ENCODE data around the gene C20orf204.

Gene C20orf204

DNA sequence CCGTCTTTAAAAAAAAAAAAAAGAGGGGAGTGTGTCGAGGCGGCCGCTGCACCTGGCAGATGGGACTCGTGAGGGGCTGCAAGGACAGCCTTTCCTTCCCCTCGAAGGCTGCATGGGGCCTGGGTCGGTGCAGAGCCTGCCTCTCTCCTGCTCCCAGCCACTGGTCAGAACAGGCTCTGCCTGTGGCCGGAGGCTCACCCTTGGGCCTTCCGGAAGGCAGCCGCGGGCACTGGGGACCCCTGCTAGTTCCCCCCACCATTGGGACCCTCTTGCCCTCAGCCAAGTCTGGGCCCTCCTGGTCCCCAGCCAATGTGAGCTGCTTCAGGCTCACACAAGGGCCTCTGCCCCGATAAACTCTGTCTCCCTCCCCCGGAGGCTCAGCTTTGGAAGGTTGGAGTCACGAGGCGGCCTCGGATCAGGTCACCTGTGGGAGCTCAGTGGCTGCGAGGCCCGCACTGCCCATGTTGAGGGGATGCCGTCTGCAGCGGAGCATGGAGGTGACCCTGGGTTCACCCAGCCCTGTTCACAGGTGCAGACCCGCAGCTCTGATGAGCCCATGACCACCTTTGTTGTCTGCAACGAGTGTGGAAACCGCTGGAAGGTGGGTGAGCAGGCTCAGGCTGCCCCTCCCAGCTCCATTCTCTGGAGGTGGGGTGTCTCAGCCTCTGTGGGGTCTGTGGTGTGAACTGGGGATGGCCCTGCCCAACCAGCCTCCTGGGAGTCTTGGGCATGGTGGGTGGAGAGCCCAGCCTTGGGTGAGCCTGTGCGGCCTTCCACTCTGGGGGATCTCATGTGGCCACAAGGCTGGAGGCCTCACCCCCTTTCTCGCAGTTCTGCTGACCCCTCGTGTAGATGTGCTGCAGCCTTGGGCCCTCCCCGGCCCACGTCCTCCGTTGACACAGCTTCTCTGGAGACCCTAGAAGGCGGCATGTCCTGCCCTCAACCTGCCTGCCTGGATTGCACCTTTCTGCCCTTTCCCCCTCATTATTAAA is 35.7 kb downstream of the C20orf204 start:
- DNase-seq (ENCODE audit: low read depth in 2 of 2), result no peak

DNA sequence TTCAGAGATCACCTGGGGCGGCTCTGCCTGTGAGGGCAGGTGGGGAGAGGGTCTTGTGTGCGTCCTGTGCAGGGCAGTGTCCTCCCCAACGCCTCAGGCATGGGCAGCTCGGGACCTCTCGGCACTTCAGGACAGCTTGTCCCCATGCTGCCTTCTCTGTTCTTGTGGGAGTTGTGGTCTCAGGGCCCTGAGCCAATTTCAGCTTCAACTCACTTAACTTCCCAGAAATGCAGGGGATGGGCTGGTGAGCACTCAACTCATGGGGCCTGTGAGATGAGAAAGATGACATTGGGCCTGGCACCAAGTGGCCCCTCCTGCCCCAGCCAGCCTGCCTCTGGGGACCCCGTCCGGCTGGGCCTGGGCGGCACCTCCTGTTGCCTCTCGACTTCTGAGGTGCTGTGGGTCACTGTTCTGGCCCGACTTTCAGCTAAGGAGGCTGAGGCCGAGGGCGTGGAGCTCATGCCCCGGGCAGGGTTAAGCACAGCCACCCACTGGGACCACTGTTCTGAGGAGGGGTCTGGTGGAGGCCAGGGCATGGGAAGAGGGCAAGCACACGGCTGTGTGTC is 36.6 kb downstream of the C20orf204 start:
- DNase-seq (ENCODE audit: low read depth in 2 of 2), result no peak

DNA sequence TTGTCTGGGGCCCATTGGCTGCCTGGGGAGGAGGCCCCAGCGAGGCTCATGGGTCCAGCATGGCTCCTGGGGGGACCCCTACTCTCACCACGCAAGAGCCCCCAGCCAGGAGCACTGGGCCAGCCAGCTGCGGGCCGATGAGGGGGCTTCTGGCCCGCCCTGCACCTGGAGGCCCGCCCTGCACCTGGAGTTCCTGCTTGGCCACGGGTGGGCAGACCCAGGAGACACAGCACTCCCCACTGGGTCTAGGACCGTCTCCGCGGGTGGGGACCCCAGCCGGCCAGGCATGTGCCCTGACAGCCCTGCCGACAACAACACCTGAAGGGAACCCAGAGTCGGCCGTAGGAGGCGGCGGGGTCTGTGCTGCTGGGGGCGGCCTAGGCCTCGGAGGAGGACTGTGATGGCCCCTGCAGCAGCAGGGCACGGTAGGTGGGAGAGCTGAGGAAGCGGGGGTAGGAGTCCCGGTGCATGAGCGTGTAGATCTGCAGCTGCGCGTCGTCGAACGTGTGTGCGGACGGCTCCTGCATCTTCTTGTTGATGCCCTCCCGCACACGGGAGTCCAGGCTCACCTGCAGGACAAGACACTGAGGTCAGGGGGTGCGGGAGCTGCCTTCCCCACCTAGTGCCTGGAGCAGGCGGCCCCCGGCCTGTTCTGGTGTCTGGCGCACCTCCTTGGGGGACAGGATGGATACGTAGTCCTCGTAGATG is 37.6 kb downstream of the C20orf204 start:
- DNase-seq (ENCODE audit: low read depth in 2 of 2), result no peak

DNA sequence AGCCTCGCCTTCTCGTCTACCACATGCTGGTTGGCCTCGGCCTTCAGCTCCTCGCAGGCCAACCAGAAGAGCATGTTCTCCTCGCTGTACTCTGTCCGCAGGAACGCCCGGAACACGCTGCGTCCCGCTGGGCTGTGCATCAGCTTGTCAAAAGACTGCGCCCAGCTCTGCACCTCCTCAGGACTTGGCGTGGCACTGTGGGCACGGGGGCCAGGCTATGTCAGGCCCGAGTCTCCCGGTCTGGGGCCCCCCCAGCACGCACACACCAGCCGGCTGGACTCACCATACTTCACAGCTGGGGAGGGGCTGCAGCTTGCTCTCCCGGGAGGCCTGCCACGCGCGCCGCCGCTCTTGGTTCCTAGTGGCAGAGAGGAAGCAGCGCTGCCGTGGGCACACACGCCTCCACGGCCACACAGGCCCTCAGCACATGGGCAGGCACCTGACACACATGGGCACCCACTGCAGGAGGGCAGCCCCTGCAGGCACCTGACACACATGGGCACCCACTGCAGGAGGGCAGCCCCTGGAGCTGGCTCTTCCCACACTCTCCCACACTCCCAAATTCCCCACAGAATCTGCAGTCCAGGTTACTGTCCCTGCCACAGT is 38.3 kb downstream of the C20orf204 start:
- no peak for DNase-seq (ENCODE audit: low read depth in 2 of 2)

DNA sequence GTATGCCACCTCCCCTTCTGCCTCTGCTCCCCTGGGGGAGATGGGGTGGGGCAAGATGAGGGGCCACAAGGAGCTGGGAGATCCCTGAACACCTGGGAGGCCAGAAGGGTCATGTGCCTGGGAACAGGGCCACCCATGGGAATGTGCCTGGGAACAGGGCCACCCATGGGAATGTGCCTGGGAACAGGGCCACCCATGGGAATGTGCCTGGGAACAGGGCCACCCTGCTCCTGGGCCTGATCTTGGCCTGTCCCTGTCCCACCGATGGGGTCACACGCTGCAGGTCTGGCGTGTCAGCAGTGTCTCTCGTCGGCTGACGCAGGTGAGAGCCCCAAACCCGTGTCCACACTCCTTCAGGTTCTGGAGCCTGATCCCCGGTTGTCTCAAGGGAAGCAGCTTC is 39.0 kb downstream of the C20orf204 start:
- DNase-seq (ENCODE audit: low read depth in 2 of 2), result no peak

DNA sequence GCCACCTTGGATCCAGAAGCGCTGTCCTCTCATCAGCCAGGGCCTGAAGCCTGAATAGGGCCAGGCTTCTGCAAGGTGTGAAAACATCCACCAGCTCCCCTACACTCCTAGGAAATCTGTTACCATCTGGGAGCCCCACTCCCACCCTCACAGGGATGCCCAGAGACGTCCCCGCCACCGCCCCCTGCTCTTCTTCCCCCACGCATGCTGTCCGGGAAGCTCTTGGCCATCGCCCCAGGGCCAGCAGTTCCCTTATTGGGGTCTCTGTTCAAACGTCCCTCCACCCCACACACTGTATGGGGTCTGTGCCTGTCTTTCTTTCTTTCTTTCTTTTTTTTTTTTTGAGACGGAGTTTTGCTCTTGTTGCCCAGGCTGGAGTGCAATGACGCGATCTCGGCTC is 39.6 kb downstream of the C20orf204 start:
- no peak for DNase-seq (ENCODE audit: low read depth in 2 of 2)

DNA sequence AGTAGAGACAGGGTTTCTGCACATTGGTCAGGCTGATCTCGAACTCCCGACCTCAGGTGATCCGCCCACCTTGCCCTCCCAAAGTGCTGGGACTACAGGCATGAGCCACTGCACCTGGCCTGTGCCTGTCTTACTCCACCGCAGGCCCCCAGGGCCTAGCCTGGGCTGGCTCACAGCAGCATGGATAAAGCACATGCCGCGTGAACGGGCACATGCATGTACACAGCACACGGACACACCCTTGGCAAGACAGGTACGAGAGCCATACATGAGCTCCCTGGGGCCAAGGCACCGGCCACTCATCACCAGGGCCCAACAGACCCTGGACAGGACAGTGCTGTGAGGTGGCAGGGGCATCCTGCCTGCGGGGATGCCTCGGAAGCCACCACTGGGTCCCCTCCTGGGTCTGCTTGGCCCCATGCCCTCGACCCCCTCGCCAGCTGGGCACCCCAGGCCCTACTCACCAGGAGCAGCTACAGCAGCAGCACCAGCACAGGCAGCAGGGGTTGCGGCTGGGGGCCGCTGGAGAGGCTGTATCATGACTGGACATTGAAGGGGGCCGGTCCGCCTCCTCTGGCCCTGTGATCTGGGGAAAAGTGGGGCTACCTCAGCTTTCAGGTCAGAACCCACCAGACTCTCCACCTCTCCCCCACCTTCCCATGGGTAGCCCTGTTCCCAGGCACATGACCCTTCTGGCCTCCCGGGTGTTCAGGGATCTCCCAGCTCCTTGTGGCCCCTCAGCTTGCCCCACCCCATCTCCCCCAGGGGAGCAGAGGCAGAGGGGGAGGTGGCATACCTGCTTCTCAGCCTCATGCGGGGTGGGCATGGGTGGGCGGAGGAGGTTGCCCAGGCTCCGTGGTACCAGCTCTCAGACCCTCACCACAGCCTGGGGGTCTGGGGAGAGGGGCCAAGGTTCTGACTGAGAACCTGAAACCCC is 40.3 kb downstream of the C20orf204 start:
- no peak for DNase-seq (ENCODE audit: low read depth in 2 of 2)

DNA sequence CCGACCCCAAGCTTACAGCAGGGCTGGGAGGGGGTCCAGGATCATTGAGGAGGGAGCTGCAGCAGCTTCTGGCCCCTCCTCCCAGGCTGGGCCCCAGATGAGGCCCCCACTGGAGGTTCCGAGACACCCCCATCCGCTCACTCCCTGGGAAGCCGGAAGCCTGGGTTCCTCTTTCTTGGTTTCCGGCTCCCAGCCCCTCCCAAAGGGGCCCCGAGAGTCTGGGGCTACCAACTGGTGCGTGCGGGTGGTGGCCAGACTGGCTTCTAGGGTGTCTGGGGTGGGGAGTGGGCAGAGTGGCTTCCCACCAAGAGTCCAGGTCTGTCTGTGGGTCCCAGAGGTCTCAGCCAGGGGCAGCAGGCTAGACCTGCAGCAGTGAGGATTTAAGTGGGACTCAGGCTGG is 41.1 kb downstream of the C20orf204 start:
- no peak for DNase-seq (ENCODE audit: low read depth in 2 of 2)

DNA sequence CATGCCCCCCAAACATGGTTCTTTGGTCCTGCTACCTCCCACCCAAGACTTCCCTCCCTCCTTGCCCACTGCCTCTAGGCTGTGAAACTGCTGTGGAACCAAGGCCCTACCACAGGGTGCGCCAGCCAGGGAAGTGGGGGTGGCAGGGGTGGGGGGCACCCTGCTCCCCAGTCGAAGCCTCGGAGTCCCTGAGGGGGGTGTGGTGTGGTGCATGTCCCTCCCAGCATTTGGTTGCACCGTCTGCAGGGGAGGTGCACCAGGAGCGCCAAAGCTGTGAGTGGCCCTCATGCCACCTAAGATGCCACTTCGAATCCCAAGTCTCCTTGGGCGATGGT is 41.5 kb downstream of the C20orf204 start:
- no peak for DNase-seq (ENCODE audit: low read depth in 2 of 2)

DNA sequence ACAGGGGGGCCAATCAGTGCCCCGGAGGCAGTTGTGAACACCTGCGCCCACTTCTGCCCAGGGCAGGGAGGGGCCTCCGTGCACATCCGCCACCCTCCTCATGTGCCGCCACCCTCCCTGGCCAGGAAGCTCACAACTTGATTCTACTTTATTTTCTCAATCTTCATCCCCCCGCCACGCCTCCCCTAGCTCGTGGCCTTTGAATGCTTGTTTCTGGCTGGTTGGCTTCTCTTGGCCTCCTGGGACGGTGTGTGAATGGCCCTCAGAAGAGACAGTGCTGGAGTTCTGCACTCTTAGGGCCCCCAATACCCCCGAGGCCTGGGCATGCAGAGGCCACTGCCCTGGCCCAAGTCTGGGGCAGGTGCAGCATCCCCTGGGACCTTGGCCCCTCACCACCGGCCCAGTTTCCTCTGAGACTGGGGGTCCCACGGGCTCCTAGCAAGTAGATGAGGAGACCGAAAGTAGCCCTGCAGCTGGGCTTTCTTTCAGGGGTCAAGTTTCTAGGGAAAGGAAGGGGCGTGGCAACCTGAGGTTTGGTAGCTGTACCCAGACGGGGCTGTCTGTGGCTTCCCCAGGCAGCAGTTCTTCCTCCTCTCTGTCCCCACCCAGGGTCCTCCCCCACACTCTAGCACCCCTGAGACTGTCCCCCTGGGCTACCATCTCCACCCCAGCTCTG is 42.0 kb downstream of the C20orf204 start:
- no peak for DNase-seq (ENCODE audit: low read depth in 2 of 2)

DNA sequence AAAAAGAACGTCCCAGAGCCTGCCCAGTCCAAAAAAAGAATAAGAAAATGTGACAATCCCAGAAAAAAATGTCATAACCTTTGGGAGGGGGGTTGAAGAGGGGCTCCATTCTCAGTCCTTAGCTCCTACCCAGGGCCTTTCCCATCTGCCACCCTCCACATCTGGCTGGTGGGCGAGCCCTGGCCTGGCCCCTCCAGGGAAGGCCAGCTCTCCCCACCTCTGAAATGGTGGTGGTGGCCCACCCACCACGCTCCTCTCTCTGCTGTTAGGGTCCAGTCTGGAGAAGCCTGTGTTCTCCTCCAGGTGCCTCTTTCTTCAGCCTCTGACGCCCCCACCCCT is 42.9 kb downstream of the C20orf204 start:
- DNase-seq (ENCODE audit: low read depth in 2 of 2), result no peak

DNA sequence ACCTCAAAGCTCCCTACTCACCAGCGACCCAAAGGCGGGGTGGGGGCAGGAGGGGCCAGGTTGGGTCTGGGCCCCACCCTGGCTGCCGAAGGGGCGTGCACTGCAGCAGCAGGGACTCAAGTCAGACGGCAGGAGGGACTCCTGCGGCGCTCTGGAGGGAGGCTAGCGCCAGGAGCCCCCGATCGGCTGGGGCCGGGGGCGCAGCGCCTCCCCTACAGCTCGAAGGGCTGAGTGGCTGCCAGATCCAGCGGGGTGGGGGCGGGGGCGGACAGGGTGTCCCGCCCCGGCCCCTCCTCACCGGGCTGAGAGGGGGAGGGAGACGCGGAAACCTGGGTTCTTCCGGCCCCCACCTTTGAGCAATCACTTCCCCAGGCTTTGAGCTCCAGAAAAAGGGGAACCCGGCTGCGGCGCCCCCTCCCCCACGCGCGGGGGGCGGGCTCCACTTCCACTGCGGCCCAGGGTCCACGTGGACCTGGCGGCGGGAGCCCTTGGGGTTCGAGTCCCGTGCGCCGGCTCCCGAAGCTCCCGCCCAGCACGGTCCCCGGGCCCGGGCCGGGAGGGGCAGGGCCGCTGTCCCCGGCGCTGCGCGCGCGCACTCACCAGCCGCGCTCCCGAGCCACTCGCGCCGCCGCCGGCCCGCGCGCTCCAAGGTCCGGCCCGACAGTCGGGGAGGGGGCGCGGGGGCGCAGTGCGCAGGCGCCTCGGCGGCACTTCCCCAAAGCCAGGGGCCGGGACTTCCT is 43.5 kb downstream of the C20orf204 start, which contains the start of gene RGS19:
Gene RGS19 (minus strand): TSS at position 246 of the 740 bp plus-strand sequence. CDS start 2,632 bp downstream, outside the sequence.
- no peak for DNase-seq (ENCODE audit: low read depth in 2 of 2)

DNA sequence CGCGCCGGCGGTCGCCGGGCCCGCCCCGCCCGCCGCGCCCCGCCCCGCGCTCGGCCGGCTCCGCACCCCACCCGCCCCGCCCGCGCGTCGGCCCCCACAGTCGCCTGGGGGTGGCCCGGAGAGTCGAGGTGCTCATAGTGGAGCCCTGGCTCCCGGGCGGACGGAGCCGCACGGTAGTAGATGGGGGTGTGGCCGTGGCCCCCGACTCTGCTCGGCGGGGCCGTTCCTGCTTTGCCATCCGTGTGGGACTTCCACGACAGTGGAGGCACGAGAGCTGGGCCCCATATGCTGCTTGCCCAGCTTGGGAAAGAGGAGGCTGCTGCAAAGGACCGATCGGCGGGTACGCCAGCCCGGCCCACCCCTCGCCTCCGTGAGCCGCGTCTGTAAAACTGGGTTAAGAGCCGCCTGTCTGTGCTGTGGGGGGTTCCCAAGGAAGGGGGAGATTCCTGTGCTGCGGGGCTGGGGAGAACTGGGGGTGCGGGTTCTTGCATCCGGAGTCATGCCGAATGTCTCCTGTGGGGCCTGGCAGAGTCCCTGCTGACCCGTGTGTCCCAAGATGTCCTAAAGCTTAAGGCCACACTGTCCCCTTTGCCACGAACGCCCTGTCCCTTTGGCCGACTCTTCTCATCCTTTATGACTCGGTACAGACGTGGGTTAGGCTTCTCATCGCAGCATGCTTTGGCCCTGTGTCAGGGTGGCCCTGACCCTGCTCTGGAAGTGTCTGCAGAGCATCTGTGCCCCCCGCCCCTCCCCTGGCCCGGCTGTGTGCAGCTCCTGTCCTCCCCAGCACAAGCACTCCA is 44.2 kb downstream of the C20orf204 start, which contains the start of gene OPRL1:
Gene OPRL1 (plus strand): TSS at position 70 of the 800 bp plus-strand sequence. CDS start 12,639 bp downstream, outside the sequence.
- DNase-seq (ENCODE audit: low read depth in 2 of 2), result no peak

DNA sequence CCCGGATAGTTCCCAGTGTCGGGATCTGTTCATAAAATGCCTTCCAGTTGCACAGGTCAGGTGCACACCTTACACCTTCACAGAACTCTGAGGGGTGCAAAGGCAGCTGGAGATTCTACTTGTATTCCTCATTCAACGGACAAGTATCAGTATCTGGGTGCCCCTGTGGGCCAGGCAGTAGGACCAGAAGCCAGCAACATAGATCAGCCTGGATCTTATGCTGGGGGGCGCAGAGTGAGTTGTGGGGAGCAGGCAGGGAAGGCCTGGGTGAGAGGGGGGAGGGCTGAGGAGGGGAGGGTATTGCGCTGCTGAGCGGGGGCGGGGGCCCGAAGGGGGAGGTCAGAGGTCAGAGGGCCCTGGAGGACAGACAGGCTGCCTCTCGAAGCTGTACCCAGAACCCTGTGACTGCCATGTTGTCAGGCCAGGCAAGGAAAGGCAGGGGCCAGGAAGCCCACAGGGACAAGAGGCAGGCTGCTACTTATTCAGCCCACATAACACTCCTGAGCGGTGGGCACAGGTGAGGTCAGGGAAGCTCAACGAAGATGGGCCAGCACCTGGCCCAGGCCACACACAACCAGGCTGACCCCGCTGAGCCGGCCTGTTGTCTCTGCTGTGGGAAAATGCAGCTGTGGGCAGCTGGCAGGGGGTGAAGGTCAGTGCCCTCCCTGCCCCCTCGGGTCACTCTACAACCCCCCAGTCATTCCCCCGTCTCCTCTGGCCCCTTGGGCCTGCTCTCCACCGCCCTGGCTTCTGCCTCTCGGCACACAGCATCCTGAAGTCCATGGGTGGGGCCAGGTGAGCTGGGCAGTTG is 45.0 kb downstream of the C20orf204 start:
- no peak for DNase-seq (ENCODE audit: low read depth in 2 of 2)

DNA sequence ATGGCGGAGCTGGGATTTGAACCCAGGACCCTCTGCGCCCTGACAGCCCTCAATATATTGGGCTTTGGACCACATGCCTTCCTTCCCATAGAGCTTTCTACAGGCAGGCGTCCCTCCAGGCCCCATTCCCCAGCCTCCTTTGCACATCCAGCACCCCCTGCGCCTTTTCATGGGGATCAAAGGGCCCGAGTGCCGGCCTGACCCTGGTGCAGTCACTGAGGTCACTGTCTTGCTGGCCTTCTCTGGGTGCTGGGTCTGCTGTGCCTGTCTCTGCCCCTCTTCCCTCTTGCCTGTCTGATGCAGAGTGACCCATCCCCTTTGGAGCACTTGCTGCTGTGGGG is 45.6 kb downstream of the C20orf204 start:
- DNase-seq (ENCODE audit: low read depth in 2 of 2), result no peak

DNA sequence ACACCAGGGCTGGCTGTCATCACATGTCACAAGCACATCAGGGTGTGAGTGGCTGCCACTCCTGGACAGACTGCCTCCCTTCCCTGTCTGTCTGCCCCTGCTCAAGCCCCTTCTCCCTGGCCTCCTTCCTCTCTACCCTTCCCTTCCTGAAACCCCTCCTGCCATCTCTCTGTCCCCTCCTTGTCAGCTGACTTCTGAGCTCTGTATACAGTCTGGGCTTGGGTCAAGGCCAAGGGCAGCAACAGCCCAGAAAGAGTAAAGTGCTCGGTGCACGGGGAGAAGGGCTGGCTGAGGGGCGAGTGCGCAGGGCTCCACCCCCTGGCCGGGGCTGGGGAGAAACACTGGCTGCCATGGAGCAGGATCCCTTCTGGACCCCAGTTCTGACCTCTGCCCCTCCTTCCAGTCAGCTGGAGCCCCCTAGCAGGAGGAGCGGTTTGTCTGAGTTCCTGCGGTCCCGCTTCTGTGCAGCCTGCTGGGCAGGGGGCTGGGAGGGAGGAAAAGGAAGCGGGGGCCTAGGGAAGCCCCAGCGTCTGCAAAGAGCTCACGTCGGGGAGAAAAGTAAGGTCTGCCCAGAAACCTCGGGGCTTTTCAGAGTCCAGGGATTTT is 46.2 kb downstream of the C20orf204 start:
- no peak for DNase-seq (ENCODE audit: low read depth in 2 of 2)

DNA sequence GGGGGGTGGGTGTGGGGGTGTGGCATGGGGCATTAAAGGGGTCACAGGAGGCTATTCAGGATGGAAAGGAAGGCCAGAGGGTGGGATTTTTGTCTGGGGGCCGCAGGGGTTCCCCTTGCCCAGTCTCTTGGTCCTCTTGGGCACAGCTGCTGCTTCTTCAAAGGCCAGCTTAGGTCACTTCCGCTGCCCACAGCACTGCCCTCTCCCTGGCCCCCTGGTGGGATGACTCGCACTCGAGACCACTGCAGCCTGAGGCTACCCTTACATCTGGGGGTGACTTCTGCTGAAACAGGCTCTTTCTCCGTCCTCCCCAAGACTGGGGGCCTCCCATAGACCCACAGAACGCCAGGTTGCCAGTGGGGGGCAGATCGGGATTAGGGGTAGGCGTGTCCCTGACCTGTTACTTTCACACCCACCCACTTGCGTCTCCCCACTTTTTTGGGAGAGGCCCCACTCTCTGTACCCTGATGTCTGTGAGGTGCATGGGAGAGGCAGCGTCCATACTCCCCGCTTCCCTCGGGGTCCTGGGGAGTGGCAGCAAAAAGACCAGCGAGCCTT is 46.9 kb downstream of the C20orf204 start:
- no peak for DNase-seq (ENCODE audit: low read depth in 2 of 2)
